ENCODE data around the gene BLM.

Gene BLM

GRCh38 chr15:90743407-90743806 lies 26.3 kb downstream of the BLM start:
- in situ Hi-C loops (cut with MboI; ENCODE audit: low sequenced_read_pairs, unreplicated experiment): no loop called here
- TF ChIP-seq, protein P1, sequence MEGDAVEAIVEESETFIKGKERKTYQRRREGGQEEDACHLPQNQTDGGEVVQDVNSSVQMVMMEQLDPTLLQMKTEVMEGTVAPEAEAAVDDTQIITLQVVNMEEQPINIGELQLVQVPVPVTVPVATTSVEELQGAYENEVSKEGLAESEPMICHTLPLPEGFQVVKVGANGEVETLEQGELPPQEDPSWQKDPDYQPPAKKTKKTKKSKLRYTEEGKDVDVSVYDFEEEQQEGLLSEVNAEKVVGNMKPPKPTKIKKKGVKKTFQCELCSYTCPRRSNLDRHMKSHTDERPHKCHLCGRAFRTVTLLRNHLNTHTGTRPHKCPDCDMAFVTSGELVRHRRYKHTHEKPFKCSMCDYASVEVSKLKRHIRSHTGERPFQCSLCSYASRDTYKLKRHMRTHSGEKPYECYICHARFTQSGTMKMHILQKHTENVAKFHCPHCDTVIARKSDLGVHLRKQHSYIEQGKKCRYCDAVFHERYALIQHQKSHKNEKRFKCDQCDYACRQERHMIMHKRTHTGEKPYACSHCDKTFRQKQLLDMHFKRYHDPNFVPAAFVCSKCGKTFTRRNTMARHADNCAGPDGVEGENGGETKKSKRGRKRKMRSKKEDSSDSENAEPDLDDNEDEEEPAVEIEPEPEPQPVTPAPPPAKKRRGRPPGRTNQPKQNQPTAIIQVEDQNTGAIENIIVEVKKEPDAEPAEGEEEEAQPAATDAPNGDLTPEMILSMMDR (IDR thresholded peaks at IDR 0.05; ENCODE audit: borderline replicate concordance, control extremely low read depth, extremely low read depth, insufficient read depth, missing control alignments): no peak
- DNase-seq (ENCODE audit: low spot score): no peak

DNA sequence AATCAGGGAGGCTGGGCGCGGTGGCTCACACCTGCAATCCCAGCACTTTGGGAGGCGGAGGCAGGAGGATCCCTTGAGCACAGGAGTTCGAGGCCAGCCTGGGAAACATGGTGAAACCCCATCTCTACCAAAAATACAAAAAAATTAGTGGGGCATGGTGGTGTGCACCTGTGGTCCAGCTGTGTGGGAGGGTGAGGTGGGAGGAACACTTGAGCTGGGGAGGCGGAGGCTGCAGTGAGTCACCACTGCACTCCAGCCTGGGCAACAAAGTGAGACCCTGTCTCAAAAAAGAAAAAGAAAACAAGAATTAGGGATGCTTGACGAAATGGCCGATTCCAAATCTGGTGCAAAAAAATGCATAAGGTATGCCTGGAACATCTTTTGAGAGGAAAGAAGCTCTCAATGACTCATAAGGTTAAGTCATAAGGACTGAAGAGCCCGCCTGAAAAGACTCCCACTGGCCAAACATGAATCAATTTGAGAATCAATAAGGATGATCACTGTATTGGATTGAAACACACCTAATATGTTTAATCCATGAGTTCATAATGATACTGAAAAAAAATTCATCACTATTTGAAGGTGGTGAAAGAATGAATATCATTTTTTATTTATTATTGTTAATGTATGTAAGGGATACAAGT lies 27.7 kb downstream of the BLM start:
- TF ChIP-seq, protein P1 (IDR thresholded peaks at IDR 0.05; ENCODE audit: borderline replicate concordance, control extremely low read depth, extremely low read depth, insufficient read depth, missing control alignments): no peak
- in situ Hi-C loops (cut with MboI; ENCODE audit: low sequenced_read_pairs, unreplicated experiment): no loop called here
- DNase-seq (ENCODE audit: low spot score): no peak

- in situ Hi-C loops (cut with MboI; ENCODE audit: low sequenced_read_pairs, unreplicated experiment): no loop called here
- TF ChIP-seq, protein P1 (IDR thresholded peaks at IDR 0.05; ENCODE audit: borderline replicate concordance, control extremely low read depth, extremely low read depth, insufficient read depth, missing control alignments): no peak
- no peak for DNase-seq (ENCODE audit: low spot score)
These were observed 32.6 kb downstream of the BLM start for GRCh38 chr15:90749754-90750153.

- no peak for DNase-seq (ENCODE audit: low spot score)
- in situ Hi-C loops (cut with MboI; ENCODE audit: low sequenced_read_pairs, unreplicated experiment): no loop called here
- TF ChIP-seq, protein P1 (IDR thresholded peaks at IDR 0.05; ENCODE audit: borderline replicate concordance, control extremely low read depth, extremely low read depth, insufficient read depth, missing control alignments): no peak
These were observed 33.0 kb downstream of the BLM start for GRCh38 chr15:90750186-90750585.

- no peak for DNase-seq (ENCODE audit: low spot score)
- TF ChIP-seq, protein P1 (IDR thresholded peaks at IDR 0.05; ENCODE audit: borderline replicate concordance, control extremely low read depth, extremely low read depth, insufficient read depth, missing control alignments): no peak
- in situ Hi-C loops (cut with MboI; ENCODE audit: low sequenced_read_pairs, unreplicated experiment): no loop called here
These were observed 34.2 kb downstream of the BLM start for GRCh38 chr15:90751300-90751825.

GRCh38 chr15:90756916-90757315 lies 39.8 kb downstream of the BLM start:
- in situ Hi-C loops (cut with MboI; ENCODE audit: low sequenced_read_pairs, unreplicated experiment): no loop called here
- DNase-seq (ENCODE audit: low spot score): no peak
- TF ChIP-seq, protein P1 (IDR thresholded peaks at IDR 0.05; ENCODE audit: borderline replicate concordance, control extremely low read depth, extremely low read depth, insufficient read depth, missing control alignments): no peak
